Neural progenitor cell (in vitro differentiated cells): ENCODE measurements around the gene MPRIP. TPM values are rescaled to one million over a fixed set of nuclear protein-coding genes. Genes with fewer than 3 reads are reported as not detected.

ENCODE experiments used
- DNase-seq: peaks from one replicate; pipeline ENCODE4 v3.0.0-alpha.2; 2016; ENCODE audit warnings: low spot score
- H2AFZ ChIP-seq: fragments of 200-600 bp; sonication (generic); replicated peaks from 2 replicates; pipeline ENCODE4 v1.6.1; 2016; ENCODE audit warnings: antibody characterized with exemption
- H3F3A ChIP-seq: fragments of 200-600 bp; sonication (generic); 2 replicates; pipeline ENCODE4 v1.6.1; 2016; ENCODE audit warnings: antibody characterized with exemption, low read depth
- H3K27ac ChIP-seq: fragments of 200-600 bp; sonication (generic); 2 replicates; pipeline ENCODE4 v1.5.1; 2016; ENCODE audit warnings: mild to moderate bottlenecking
- H3K27me3 ChIP-seq: fragments of 200-600 bp; sonication (generic); 2 replicates; pipeline ENCODE4 v1.6.1; 2016; ENCODE audit warnings: mild to moderate bottlenecking, moderate library complexity
- H3K36me3 ChIP-seq: fragments of 200-600 bp; sonication (generic); 2 replicates; pipeline ENCODE4 v1.5.1; 2016
- H3K4me1 ChIP-seq: fragments of 200-600 bp; sonication (generic); 2 replicates; pipeline ENCODE4 v1.6.1; 2016; ENCODE audit warnings: mixed run types
- H3K4me2 ChIP-seq: fragments of 200-600 bp; sonication (generic); 2 replicates; pipeline ENCODE4 v1.6.1; 2016
- H3K4me3 ChIP-seq: fragments of 200-600 bp; sonication (generic); 2 replicates; pipeline ENCODE4 v1.5.1; 2016
- H3K79me2 ChIP-seq: fragments of 200-600 bp; sonication (generic); 2 replicates; pipeline ENCODE4 v1.6.1; 2016; ENCODE audit warnings: low read depth
- H3K9ac ChIP-seq: fragments of 200-600 bp; sonication (generic); 2 replicates; pipeline ENCODE4 v1.6.1; 2016
- H3K9me3 ChIP-seq: fragments of 200-600 bp; sonication (generic); 2 replicates; pipeline ENCODE4 v1.5.1; 2016; ENCODE audit warnings: low read depth
- H4K20me1 ChIP-seq: fragments of 200-600 bp; sonication (generic); 2 replicates; pipeline ENCODE4 v1.6.1; 2016; ENCODE audit warnings: low read depth
- H3K27ac Mint-ChIP-seq: 3 replicates; pipeline ENCODE4 v1.8.0; 2021; ENCODE audit warnings: mixed read lengths
- H3K27me3 Mint-ChIP-seq: 2 replicates; pipeline ENCODE4 v1.8.0; 2022; ENCODE audit warnings: low read depth, mild to moderate bottlenecking, inconsistent platforms, moderate library complexity, mixed read lengths; ENCODE audit not compliant: insufficient read depth
- H3K36me3 Mint-ChIP-seq: 3 replicates; pipeline ENCODE4 v1.8.0; 2021; ENCODE audit warnings: mixed read lengths
- H3K4me1 Mint-ChIP-seq: 3 replicates; pipeline ENCODE4 v1.8.0; 2021; ENCODE audit warnings: mixed read lengths
- H3K4me3 Mint-ChIP-seq: 3 replicates; pipeline ENCODE4 v1.8.0; 2021; ENCODE audit warnings: mild to moderate bottlenecking, moderate library complexity, mixed read lengths
- H3K9me3 Mint-ChIP-seq: 3 replicates; pipeline ENCODE4 v1.8.0; 2020; ENCODE audit warnings: mixed read lengths
- CTCF ChIP-seq: fragments of 200-600 bp; sonication (generic); IDR thresholded peaks from 2 replicates; pipeline ENCODE4 v1.5.1; 2017; ENCODE audit warnings: antibody characterized with exemption, mild to moderate bottlenecking
- EZH2 ChIP-seq: fragments of 200-600 bp; sonication (generic); IDR thresholded peaks from 2 replicates; pipeline ENCODE4 v1.6.1; 2017; ENCODE audit warnings: antibody characterized with exemption, mild to moderate bottlenecking, moderate library complexity
- EZH2phosphoT487 ChIP-seq: fragments of 200-600 bp; sonication (generic); IDR thresholded peaks from 2 replicates; pipeline ENCODE4 v1.6.1; 2017; ENCODE audit warnings: antibody characterized with exemption
- total RNA-seq: library from RNA; depleted of rRNA; stranded (reverse); fragments of >200 nt; gene quantifications from 2 replicates; pipeline ENCODE4 v1.2.3, GENCODE V29; 2015; ENCODE audit warnings: low replicate concordance

Gene MPRIP
- total RNA-seq, 1 donor from 2014 or later: 42.1 TPM

- Mint-ChIP-seq H3K4me3 (no peak overlapping the region), H3K4me1 (peaks cover 19% of the 10 kb centered on the region), H3K27ac (no peak overlapping the region), H3K27me3 (peaks cover 3% of the 10 kb centered on the region), H3K9me3 (no peaks in the 10 kb centered on the region), H3K36me3 (peaks cover 6% of the 10 kb centered on the region)
- TF ChIP-seq EZH2 (no peak), EZH2phosphoT487 (no peak), CTCF (no peak)
- Histone ChIP-seq H3K4me2 (no peak overlapping the region), H3K27ac (no peak overlapping the region), H3K27me3 (no peaks in the 10 kb centered on the region), H3K9me3 (no peaks in the 10 kb centered on the region), H3K36me3 (no peaks in the 10 kb centered on the region), H3K79me2 (peaks cover 34% of the 10 kb centered on the region), H4K20me1 (peaks cover 18% of the 10 kb centered on the region), H3F3A (no peaks in the 10 kb centered on the region), H3K4me1 (no peaks in the 10 kb centered on the region), H3K9ac (no peak overlapping the region), H3K4me3 (no peak overlapping the region), H2AFZ (no peak overlapping the region)
- no peak for DNase-seq
Observed at GRCh38 chr17:17120294-17120693, 78.0 kb downstream of the MPRIP start.

GRCh38 chr17:17120701-17121100 is 78.4 kb downstream of the MPRIP start:
- DNase-seq: no peak
- TF ChIP-seq CTCF (no peak), EZH2 (no peak), EZH2phosphoT487 (no peak)
- Histone ChIP-seq H3K27ac (no peak overlapping the region), H3F3A (no peaks in the 10 kb centered on the region), H3K4me3 (no peak overlapping the region), H3K36me3 (no peaks in the 10 kb centered on the region), H3K9ac (no peak overlapping the region), H3K27me3 (no peaks in the 10 kb centered on the region), H3K9me3 (no peaks in the 10 kb centered on the region), H2AFZ (no peak overlapping the region), H4K20me1 (peaks cover 19% of the 10 kb centered on the region), H3K79me2 (peaks cover 32% of the 10 kb centered on the region), H3K4me2 (no peak overlapping the region), H3K4me1 (peaks cover 3% of the 10 kb centered on the region)
- peaks cover 3% of the 10 kb centered on the region for H3K27me3 Mint-ChIP-seq
- peaks cover 6% of the 10 kb centered on the region for H3K36me3 Mint-ChIP-seq
- H3K9me3 Mint-ChIP-seq: no peaks in the 10 kb centered on the region
- H3K4me1 Mint-ChIP-seq: peaks cover 24% of the 10 kb centered on the region
- no peak overlapping the region for H3K4me3 Mint-ChIP-seq
- H3K27ac Mint-ChIP-seq: no peak overlapping the region

- Histone ChIP-seq H3K9ac (no peak overlapping the region), H3K27me3 (no peaks in the 10 kb centered on the region), H3K27ac (no peak overlapping the region), H3K4me2 (no peak overlapping the region), H3K9me3 (no peaks in the 10 kb centered on the region), H4K20me1 (peaks cover 23% of the 10 kb centered on the region), H3K4me3 (no peak overlapping the region), H3F3A (no peaks in the 10 kb centered on the region), H3K79me2 (peaks cover 27% of the 10 kb centered on the region), H2AFZ (no peak overlapping the region), H3K36me3 (no peaks in the 10 kb centered on the region), H3K4me1 (peaks cover 7% of the 10 kb centered on the region)
- no peak for DNase-seq
- TF ChIP-seq EZH2: no peak
- no peak for TF ChIP-seq EZH2phosphoT487
- no peak for TF ChIP-seq CTCF
- Mint-ChIP-seq H3K4me1 (peaks cover 28% of the 10 kb centered on the region), H3K4me3 (no peak overlapping the region), H3K27me3 (peaks cover 3% of the 10 kb centered on the region), H3K36me3 (peaks cover 4% of the 10 kb centered on the region), H3K9me3 (no peaks in the 10 kb centered on the region), H3K27ac (no peak overlapping the region)
Observed at GRCh38 chr17:17121162-17121561, 78.9 kb downstream of the MPRIP start.
